HFFc6 (cell line): ENCODE data around the gene PLXNB2. TPM values are rescaled to one million over a fixed set of nuclear protein-coding genes. Genes with fewer than 3 reads are reported as not detected.

ENCODE experiments used
- DNase-seq: peaks from one replicate; pipeline ENCODE4 v3.0.0-alpha.2; 2018
- H3K27ac Mint-ChIP-seq: 2 replicates; pipeline ENCODE4 v1.8.0; 2020; ENCODE audit warnings: mild to moderate bottlenecking, mixed read lengths
- H3K27me3 Mint-ChIP-seq: 2 replicates; pipeline ENCODE4 v1.8.0; 2021; ENCODE audit warnings: mild to moderate bottlenecking, moderate library complexity, mixed read lengths; ENCODE audit not compliant: insufficient read depth
- H3K36me3 Mint-ChIP-seq: 2 replicates; pipeline ENCODE4 v1.8.0; 2021; ENCODE audit warnings: low read depth, mixed read lengths
- H3K4me1 Mint-ChIP-seq: 2 replicates; pipeline ENCODE4 v1.8.0; 2020; ENCODE audit warnings: low read depth, mixed read lengths
- H3K4me3 Mint-ChIP-seq: 2 replicates; pipeline ENCODE4 v1.8.0; 2020; ENCODE audit warnings: mild to moderate bottlenecking, moderate library complexity, mixed read lengths
- H3K9me3 Mint-ChIP-seq: 2 replicates; pipeline ENCODE4 v1.8.0; 2020; ENCODE audit warnings: mild to moderate bottlenecking, mixed read lengths
- CTCF ChIP-seq: fragments of 200-600 bp; sonication (generic); IDR thresholded peaks from 2 replicates; pipeline ENCODE4 v1.5.0; 2021; ENCODE audit warnings: antibody characterized with exemption, mild to moderate bottlenecking
- total RNA-seq, 6 experiments: library from RNA; stranded (reverse); fragmentation: NEBNext Ultra II Directional; extraction: Animal tissue kit (Norgen Biotek cat#: 25700); gene quantifications; 2 replicates in 1 of 6; 3 replicates in 5 of 6; pipeline ENCODE4 v1.2.3, GENCODE V29; 2021

Gene PLXNB2
- total RNA-seq, 6 experiments from 2014 or later, result 280 to 370 (median 291) TPM

GRCh38 chr22:50252082-50253045 lies 55.1 kb downstream of the PLXNB2 start:
- Mint-ChIP-seq H3K9me3 (no peaks in the 10 kb centered on the region), H3K36me3 (no peaks in the 10 kb centered on the region), H3K27me3 (peaks cover 4% of the 10 kb centered on the region), H3K27ac (no peak overlapping the region; the same call in 1 of the 2 replicates), H3K4me1 (peaks cover 13% of the 10 kb centered on the region; the same call in 1 of the 2 replicates), H3K4me3 (no peak overlapping the region)
- DNase-seq, result no peak
- peak; percentile 78 for TF ChIP-seq CTCF

GRCh38 chr22:50251477-50252081 lies 55.9 kb downstream of the PLXNB2 start:
- Mint-ChIP-seq H3K27me3 (peaks cover 3% of the 10 kb centered on the region), H3K27ac (no peak overlapping the region), H3K36me3 (no peaks in the 10 kb centered on the region), H3K4me1 (peaks cover 17% of the 10 kb centered on the region; the same call in 1 of the 2 replicates), H3K4me3 (no peak overlapping the region), H3K9me3 (no peaks in the 10 kb centered on the region)
- TF ChIP-seq CTCF, result no peak
- DNase-seq, result no peak

- DNase-seq, result peak; percentile 64
- H3K36me3 Mint-ChIP-seq, result no peaks in the 10 kb centered on the region
- H3K27ac Mint-ChIP-seq, result peak within 1 kb of the TSS; percentile 59
- TF ChIP-seq CTCF, result no peak
- H3K4me1 Mint-ChIP-seq, result peaks cover 17% of the 10 kb centered on the region; the same call in 1 of the 2 replicates
- peak within 1 kb of the TSS; percentile 86 for H3K4me3 Mint-ChIP-seq
- peaks cover 6% of the 10 kb centered on the region for H3K27me3 Mint-ChIP-seq
- no peaks in the 10 kb centered on the region for H3K9me3 Mint-ChIP-seq
These were observed 56.6 kb downstream of the PLXNB2 start, which contains the start of gene HDAC10 for GRCh38 chr22:50250555-50251476. HDAC10 (minus strand) TSS chr22:50251265; CDS start chr22:50251032, 233 bp downstream.

GRCh38 chr22:50250249-50250554 lies 57.2 kb downstream of the PLXNB2 start:
- H3K27me3 Mint-ChIP-seq, result peaks cover 6% of the 10 kb centered on the region
- peak overlapping the region; percentile 86 for H3K4me3 Mint-ChIP-seq
- H3K36me3 Mint-ChIP-seq, result no peaks in the 10 kb centered on the region
- peaks cover 17% of the 10 kb centered on the region; the same call in 1 of the 2 replicates for H3K4me1 Mint-ChIP-seq
- no peaks in the 10 kb centered on the region for H3K9me3 Mint-ChIP-seq
- no peak for TF ChIP-seq CTCF
- H3K27ac Mint-ChIP-seq, result no peak overlapping the region; the same call in 1 of the 2 replicates
- DNase-seq, result no peak
